ENCODE measurements around the gene RAB3IL1.

- TF ChIP-seq CTCF (IDR thresholded peaks at IDR 0.05; ENCODE audit: insufficient read depth, low read length, poor library complexity, severe bottlenecking) (no peak), EZH2phosphoT487 (conservative IDR thresholded peaks at IDR 0.05; ENCODE audit: low read length) (no peak)
Observed at GRCh38 chr11:61949169-61950034, 32.0 kb upstream of the RAB3IL1 start.

Measured in SU-DHL-6 (cell line).